Stromal cell of bone marrow (primary cell): ENCODE data around the gene SLITRK1.

ENCODE experiments used
- DNase-seq: peaks from one replicate; pipeline ENCODE4 v3.0.0-alpha.2; 2012; ENCODE audit warnings: low read depth

The SLITRK1 gene

GRCh38 chr13:83881917-83882605, at the start of gene SLITRK1:
SLITRK1 (minus strand) TSS chr13:83882474; CDS start chr13:83881507, 967 bp downstream.
- peak; percentile 21 for DNase-seq

GRCh38 chr13:83929157-83929556, 46.9 kb upstream of the SLITRK1 start:
- DNase-seq, result no peak

- DNase-seq, result no peak
These were observed 37.5 kb upstream of the SLITRK1 start for GRCh38 chr13:83919775-83920174.

DNA sequence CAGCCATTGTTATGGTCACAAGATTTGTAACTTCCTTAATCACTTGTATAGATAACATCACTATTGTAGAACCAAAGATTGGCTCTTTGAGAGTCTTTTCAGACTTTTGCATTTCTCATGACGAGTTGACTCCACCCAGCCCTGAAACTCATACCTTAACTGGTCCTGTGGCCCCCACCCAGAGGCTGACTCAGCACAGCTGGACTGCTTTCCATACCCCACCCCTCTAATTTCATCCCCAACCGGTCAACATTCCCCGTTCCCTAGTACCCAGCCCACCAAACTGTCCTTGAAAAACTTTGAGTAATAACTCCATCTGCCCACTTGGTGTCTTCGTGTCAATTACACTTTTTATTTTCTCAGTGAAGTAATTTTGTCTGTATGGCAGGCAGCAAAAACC, 32.1 kb upstream of the SLITRK1 start:
- no peak for DNase-seq

GRCh38 chr13:83907196-83907989, 25.1 kb upstream of the SLITRK1 start:
- DNase-seq, result no peak

DNA sequence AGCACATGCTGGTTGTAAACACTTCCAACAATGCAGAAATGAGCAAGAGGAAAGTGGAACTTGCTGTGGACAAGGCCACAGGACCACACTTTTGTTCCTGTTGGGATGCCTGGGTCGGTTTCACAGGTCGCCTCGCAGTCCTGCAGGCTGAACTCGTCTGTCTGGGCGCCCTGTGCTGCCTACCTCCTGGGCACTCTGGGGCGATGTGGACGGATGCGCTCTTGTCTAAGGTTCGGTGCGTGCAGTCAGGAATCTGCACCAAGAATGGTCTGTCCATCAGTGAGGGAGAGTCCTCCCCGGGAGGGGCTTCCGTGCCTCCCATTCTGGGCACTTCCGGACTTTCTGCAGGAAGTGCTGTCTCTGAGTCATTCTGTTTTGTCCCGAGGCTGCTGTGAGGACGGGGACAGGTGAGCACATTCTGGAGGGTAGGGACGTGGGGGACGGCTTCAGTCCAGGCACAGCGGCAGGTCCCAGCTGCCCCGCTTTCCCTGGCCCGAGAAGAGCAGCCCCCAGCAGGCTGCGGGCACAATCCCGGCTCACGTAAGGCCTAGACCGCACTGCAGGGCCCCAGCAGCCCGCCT, 24.1 kb upstream of the SLITRK1 start:
- no peak for DNase-seq

- DNase-seq, result no peak
These were observed 23.4 kb upstream of the SLITRK1 start for GRCh38 chr13:83905641-83906040.

GRCh38 chr13:83895994-83896580, 13.8 kb upstream of the SLITRK1 start:
- DNase-seq, result no peak

DNA sequence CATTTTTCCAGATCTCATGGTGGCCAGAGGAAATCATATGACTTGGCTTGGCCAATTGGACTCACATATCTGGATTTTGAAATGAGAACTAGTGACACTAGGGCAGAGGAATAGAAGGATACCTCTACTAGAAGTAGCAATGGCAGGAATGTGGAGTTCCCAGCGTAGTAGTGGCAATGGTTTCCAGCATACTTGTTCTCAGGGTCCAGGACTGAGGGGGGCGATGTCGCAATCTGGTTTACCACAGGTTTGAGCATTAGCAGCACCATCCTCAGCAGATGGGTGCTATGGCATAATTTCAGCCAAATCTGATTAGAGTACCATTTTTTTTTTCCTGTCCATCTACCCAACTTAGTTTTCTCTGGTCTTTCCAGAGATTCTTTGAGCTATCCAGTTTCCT, 8.1 kb upstream of the SLITRK1 start:
- no peak for DNase-seq

DNA sequence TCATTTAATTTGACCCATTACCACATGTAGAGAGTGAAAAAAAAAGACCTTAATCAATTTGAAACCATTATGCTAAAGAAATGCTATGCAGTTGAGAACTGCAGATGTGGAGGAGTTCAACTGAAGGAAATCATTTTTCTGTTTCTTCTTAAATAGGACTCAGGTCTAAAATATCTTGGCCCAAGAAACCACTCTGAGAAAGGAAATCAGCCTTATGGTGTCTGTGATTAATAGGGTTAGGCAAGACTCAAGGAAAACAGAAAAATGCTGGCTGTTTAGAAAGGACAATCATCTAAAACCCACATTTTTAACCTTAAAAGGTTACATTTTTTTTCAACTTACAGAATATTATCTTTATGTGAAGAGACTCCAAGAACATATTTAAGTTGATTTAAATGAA, 1.9 kb upstream of the SLITRK1 start:
- DNase-seq, result no peak

DNA sequence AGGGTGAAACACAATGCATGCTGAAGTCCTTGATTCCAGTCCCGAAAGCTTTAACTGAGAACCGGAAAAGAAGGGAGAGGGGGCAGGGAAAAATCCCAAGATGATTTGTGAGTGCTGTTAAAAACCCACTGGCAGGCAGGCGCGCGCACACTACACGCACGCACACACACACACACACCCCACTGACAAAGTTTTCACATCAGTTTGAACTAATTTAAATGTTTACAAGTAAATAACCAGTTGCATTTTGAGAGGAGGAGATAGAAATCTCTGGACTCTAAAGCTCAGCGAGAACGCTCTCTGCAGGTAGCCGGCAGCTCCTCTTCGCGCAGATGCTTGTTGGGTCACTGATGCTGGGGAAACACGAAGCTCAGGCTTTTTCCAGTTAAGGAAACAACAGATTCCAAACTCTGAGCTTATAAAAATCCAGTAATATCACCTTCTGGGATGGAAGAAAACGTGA, 818 bp upstream of the SLITRK1 start:
- no peak for DNase-seq

DNA sequence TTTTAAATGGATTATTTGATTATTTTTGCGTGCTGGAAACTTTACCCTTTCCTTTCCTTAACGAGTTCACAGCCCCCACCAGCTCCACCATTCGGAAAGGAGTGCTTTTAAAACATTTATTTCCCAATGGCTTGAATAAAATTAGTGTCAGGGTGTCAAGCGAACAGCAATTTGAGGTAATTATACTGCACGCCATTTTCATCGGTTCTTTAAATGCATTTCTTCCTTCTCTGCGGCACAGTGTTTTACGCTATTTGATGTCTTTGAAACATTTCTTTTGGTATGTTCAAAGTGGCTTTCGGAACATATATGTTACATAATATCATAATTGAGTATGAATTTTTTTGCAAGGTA, 309 bp upstream of the SLITRK1 start:
- DNase-seq, result no peak

DNA sequence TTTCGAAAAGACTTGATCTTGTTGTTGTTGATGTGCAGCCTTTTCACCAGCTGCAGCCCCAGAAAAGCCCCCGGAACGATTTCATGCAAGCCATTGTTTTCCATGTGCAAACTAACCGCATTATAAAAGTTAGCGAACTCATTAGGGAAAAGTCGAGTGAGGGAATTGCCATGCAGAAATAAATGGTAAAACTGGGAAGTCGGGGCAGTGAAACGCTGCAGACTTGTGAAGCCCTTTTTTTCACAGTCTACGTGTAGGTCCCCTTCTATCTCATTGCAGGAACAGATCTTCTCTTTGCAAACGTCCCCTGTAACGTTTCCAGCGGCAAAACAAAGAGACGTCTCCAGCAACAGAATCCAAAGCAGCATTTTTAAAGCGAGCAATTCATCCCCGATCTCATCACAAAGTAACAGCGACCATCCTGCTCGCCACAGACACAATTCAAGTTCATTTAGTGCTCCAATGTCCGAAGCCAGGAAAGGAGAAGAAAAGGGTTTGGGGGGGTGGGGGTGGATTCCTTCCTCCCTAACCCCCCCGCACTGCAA, 1.1 kb downstream of the SLITRK1 start:
- no peak for DNase-seq

DNA sequence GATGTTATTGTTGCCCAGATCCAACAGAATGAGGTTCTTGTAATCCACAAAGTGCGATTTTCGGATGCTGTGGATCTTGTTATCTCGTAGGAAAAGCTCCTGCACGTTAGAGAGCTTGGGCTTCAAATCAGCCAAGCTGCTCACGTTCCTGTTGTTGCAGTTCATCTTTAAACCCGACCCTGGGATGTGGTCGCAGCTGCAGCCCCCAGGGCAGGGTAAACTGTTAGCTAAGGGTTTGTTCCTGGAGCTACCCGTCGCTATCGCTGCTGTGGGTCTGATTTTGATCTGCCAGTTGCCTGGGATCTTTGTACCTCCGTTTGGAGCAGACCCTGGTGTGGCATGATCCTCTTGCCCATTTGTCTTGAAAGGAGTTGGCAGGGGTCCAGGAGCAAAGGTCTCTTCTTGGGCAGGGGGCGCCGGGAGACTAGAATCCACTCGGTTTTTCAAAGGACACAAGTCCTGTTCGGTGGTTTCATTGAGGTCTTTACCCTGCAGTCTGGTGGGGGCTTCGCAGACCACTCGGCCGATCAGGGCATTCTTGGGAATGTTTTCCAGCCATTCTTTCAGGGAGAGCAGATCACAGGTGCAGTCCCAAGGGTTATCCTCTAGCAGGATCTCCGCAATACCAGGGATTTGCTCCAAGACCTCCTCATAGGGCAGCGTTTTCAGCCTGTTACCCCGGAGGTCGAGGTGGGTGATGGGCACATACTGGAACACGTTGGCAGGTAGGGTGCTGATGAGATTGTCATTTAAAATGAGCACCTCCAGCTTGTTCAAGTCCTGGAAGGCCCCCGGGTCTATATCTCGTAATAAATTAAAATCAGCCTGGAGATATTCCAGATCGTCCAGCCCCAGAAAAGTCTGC, 1.8 kb downstream of the SLITRK1 start:
- DNase-seq, result no peak

GRCh38 chr13:83879431-83880171, 2.7 kb downstream of the SLITRK1 start:
- no peak for DNase-seq

GRCh38 chr13:83878691-83879430, 3.4 kb downstream of the SLITRK1 start:
- DNase-seq, result no peak

DNA sequence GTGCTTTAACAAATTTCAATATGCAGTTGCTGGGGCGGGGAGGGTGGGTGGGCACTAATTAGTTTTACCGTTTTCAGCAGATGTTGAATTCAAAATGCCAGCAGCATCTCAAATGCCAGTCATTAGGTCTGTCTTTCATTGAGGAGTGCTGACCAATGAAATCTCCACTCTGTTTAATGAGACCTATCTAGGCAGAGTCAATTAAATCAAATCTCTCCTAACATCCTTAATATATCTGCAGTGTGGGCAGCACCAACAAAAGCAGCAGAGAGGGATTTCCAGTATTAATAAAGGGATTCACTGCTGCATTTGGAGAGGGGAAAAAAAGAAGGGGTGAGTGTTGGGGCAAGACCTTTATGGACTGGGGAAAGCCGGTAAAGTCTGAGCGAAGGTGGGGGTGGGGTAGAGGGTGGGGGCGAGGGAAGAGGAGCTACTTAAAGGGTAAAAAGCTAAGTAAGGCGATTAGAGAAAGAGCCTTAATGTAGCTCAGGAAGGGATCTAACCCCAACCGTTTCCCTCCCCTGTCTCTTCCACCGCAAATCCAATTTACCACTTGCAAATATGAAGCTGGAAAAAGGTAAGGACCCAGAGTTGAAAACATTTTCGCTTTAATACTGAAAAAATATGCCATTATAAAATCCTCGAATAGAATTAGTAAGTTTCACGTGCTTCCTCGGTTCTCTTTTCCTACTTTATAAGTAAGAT, 4.5 kb downstream of the SLITRK1 start:
- DNase-seq, result no peak

GRCh38 chr13:83876546-83876945, 5.7 kb downstream of the SLITRK1 start:
- DNase-seq, result no peak

DNA sequence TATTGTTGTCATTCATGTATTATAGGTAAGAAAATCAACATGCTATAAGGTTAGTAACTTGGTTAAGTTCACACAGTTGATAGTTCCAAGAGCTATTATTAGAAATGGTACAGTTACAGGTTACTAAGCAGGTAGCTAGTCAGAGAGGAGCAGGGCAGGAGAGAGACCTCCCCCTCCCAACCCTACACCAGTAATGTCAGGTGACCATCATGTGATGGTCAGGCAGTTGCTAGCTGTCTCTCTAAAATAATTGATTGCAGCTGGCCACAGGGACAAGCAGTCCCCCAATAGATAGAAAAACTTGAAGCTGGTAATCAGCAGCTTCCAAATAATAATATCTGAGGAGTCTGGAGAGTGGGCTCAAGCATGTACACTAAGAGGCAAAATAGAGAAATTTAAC, 14.6 kb downstream of the SLITRK1 start:
- DNase-seq, result no peak
